ENCODE data around the gene PTPRJ.

DNA sequence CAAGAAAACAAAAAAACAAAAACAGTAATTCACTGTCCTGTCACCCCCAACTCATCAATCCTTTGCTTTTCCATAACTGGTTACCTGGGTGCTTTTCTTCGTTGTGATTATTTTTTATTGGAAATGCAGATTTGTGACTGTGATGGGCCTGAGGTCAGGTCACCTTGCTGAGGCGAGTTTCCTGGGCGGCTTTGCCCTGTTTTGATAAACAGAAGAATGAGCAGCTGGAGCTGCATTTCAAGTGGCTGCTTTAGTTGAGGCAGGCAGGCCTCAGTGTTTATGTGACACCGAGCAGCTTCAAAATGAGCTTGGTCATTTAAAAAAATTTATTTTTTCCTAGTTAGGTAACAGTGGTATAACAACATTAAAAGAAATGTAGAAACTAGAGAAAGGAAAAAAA lies 22.2 kb downstream of the PTPRJ start:
- no peak for TF ChIP-seq POLR2A (IDR thresholded peaks at IDR 0.05; ENCODE audit: low read length)
- TF ChIP-seq GATA1 (IDR thresholded peaks at IDR 0.05; ENCODE audit: low read depth, low read length), result no peak

All from erythroblast (primary cell).